HepG2 (cell line): ENCODE data around the gene CELF5. TPM values are rescaled to one million over a fixed set of nuclear protein-coding genes. Genes with fewer than 3 reads are reported as not detected.

Experiments
- ATAC-seq: fragments of 200-7000 bp; cut with Tn5 transposase; 3 replicates; pipeline ENCODE4 v1.9.1; 2020; ENCODE audit warnings: mild to moderate bottlenecking, moderate library complexity
- BruUV-seq: library from RNA; stranded (reverse); fragments of 400-500 nt; replicated peaks from 2 replicates; lab custom pipeline; 2021; lab: Mats Ljungman, UMichigan
- CTCF ChIA-PET: fragments of 300-600 bp; formaldehyde crosslinking; extraction: SDS; loops from one replicate; lab custom pipeline; 2021; ENCODE audit warnings: low total read pairs, inconsistent platforms, low intra/inter-chr PET ratio; lab: Yijun Ruan, JAX
- POLR2A ChIA-PET: fragments of 350-600 bp; sonication (Branson Sonifier 250); formaldehyde crosslinking; loops from one replicate; lab custom pipeline; 2020; ENCODE audit warnings: antibody characterized with exemption, inconsistent platforms; lab: Yijun Ruan, JAX
- DNase-seq: peaks from one replicate; pipeline ENCODE4 v3.0.0-alpha.2; 2015; ENCODE audit warnings: low spot score
- FAIRE-seq: peaks from 3 replicates; lab custom pipeline; 2011; peaks lifted over from hg19 to GRCh38; lab: Jason Lieb, UNC
- H2AFZ ChIP-seq: one replicate; pipeline ENCODE4 v1.6.1; 2011; ENCODE audit warnings: low read length, inconsistent platforms
- H3K27ac ChIP-seq: fragments of 300-600 bp; 3 replicates; pipeline ENCODE4 v1.8.0; 2011; ENCODE audit warnings: mixed run types, mild to moderate bottlenecking, mixed read lengths, low read length, inconsistent platforms; ENCODE audit not compliant: insufficient read depth; ENCODE audit errors: extremely low read length
- H3K27me3 ChIP-seq, 2 experiments: fragments of 200-600 bp in 1 of 2; 2 replicates in 1 of 2; 3 replicates in 1 of 2; pipeline versions ENCODE4 v1.6.0 to v1.8.0; 2011; ENCODE audit warnings: low read length in 2 of 2, mild to moderate bottlenecking in 2 of 2, moderate library complexity in 2 of 2, inconsistent platforms in 1 of 2; ENCODE audit not compliant: insufficient read depth in 2 of 2, control insufficient read depth in 1 of 2
- H3K36me3 ChIP-seq, 2 experiments: fragments of 200-600 bp in 1 of 2; replicated peaks in 1 of 2; 2 replicates in 1 of 2; 3 replicates in 1 of 2; pipeline versions ENCODE4 v1.5.1 to v1.8.0; 2011; ENCODE audit warnings: low read length in 2 of 2, inconsistent platforms in 1 of 2; ENCODE audit not compliant: insufficient read depth in 2 of 2, control insufficient read depth in 1 of 2
- H3K4me1 ChIP-seq: 2 replicates; pipeline ENCODE4 v1.5.1; 2012; ENCODE audit warnings: low read length, inconsistent platforms; ENCODE audit not compliant: insufficient read depth
- H3K4me2 ChIP-seq: 2 replicates; pipeline ENCODE4 v1.6.0; 2011; ENCODE audit warnings: low read depth, low read length, inconsistent platforms
- H3K4me3 ChIP-seq, 3 experiments: fragments of 200-600 bp in 1 of 3; sonication (generic), shearing (Covaris generic) in 1 of 3; replicated peaks in 1 of 3; 2 replicates each; pipeline ENCODE4 v1.5.1; 2011 to 2016; ENCODE audit warnings: low read length in 3 of 3, inconsistent platforms in 2 of 3, low read depth in 2 of 3, mild to moderate bottlenecking in 2 of 3, control low read depth in 1 of 3, mixed read lengths in 1 of 3; ENCODE audit not compliant: insufficient read depth in 1 of 3
- H3K79me2 ChIP-seq: one replicate; pipeline ENCODE4 v1.6.1; 2011; ENCODE audit warnings: low read length, inconsistent platforms; ENCODE audit not compliant: insufficient read depth
- H3K9ac ChIP-seq: 2 replicates; pipeline ENCODE4 v1.6.0; 2011; ENCODE audit warnings: mild to moderate bottlenecking, low read depth, low read length, inconsistent platforms; ENCODE audit not compliant: insufficient read depth
- H3K9me3 ChIP-seq: 2 replicates; pipeline ENCODE4 v1.5.1; 2012; ENCODE audit warnings: mild to moderate bottlenecking, low read length
- H4K20me1 ChIP-seq: 2 replicates; pipeline ENCODE4 v1.6.0; 2011; ENCODE audit warnings: inconsistent platforms, mild to moderate bottlenecking, low read length, moderate library complexity; ENCODE audit not compliant: insufficient read depth
- CEBPB ChIP-seq: IDR thresholded peaks from 2 replicates; pipeline ENCODE4 v1.6.1; 2011; ENCODE audit warnings: low read depth, low read length, improper control_type of control experiment, borderline replicate concordance
- FOXA3 ChIP-seq: IDR thresholded peaks from 2 replicates; pipeline ENCODE4 v1.6.1; 2016; ENCODE audit warnings: missing genetic modification reagents, missing compliant biosample characterization
- ONECUT2 ChIP-seq: sonication (generic); formaldehyde crosslinking; IDR thresholded peaks from 2 replicates; pipeline ENCODE4 v1.4.0; 2020; ENCODE audit warnings: missing genetic modification reagents
- POGZ ChIP-seq: sonication (generic); formaldehyde crosslinking; IDR thresholded peaks from 2 replicates; pipeline ENCODE4 v1.4.0; 2020; ENCODE audit warnings: mild to moderate bottlenecking, missing genetic modification reagents
- POLR2G ChIP-seq: fragments of 200-400 bp; formaldehyde crosslinking; IDR thresholded peaks from 2 replicates; pipeline ENCODE4 v1.6.1; 2018; ENCODE audit warnings: mild to moderate bottlenecking, low read depth, low read length, moderate library complexity
- PPARG ChIP-seq: conservative IDR thresholded peaks from 2 replicates; pipeline ENCODE4 v1.6.1; 2016; ENCODE audit warnings: missing biosample characterization, missing genetic modification reagents
- RFXANK ChIP-seq: IDR thresholded peaks from 2 replicates; pipeline ENCODE4 v1.6.1; 2016
- RXRB ChIP-seq: IDR thresholded peaks from 2 replicates; pipeline ENCODE4 v1.6.1; 2016; ENCODE audit warnings: borderline replicate concordance, missing genetic modification reagents, missing compliant biosample characterization
- STAG1 ChIP-seq: sonication (generic); formaldehyde crosslinking; IDR thresholded peaks from 2 replicates; pipeline ENCODE4 v1.4.0; 2020; ENCODE audit warnings: missing genetic modification reagents
- XRCC5 ChIP-seq: fragments of 200-400 bp; formaldehyde crosslinking; optimal IDR thresholded peaks from 2 replicates; pipeline ENCODE3; 2017; ENCODE audit warnings: mild to moderate bottlenecking, low read length
- ZNF337 ChIP-seq: sonication (generic); formaldehyde crosslinking; IDR thresholded peaks from 2 replicates; pipeline ENCODE4 v1.5.1; 2020; ENCODE audit warnings: missing genetic modification reagents, low read depth, mild to moderate bottlenecking, borderline replicate concordance
- ZNF547 ChIP-seq: sonication (generic); formaldehyde crosslinking; IDR thresholded peaks from 2 replicates; pipeline ENCODE4 v1.5.1; 2020; ENCODE audit warnings: mild to moderate bottlenecking, missing genetic modification reagents
- ZNF629 ChIP-seq: sonication (generic); formaldehyde crosslinking; conservative IDR thresholded peaks from 2 replicates; pipeline ENCODE4 v1.5.0; 2020; ENCODE audit warnings: missing genetic modification reagents
- ZNF775 ChIP-seq: sonication (generic); formaldehyde crosslinking; IDR thresholded peaks from 2 replicates; pipeline ENCODE4 v1.4.0; 2020; ENCODE audit warnings: missing genetic modification reagents, mild to moderate bottlenecking, moderate library complexity, borderline replicate concordance
- ZNF790 ChIP-seq: sonication (generic); formaldehyde crosslinking; IDR thresholded peaks from 2 replicates; pipeline ENCODE4 v1.8.0; 2022; ENCODE audit warnings: missing genetic modification reagents, mild to moderate bottlenecking, borderline replicate concordance
- WGBS: methylation state at CpG from one replicate; pipeline ENCODE4 v1.1.6; 2017; ENCODE audit warnings: low lambda C conversion rate; 5-methylcytosine and 5-hydroxymethylcytosine counted together
- in situ Hi-C: cut with HindIII; loops from 2 replicates; pipeline ENCODE4 v1.10.0; 2017; ENCODE audit warnings: low pct_unique_long_range_greater_than_20kb; ENCODE audit not compliant: extremely low pct_ligation_motif_present
- intact Hi-C: fragments of 100-400 bp; cut with micrococcal nuclease; formaldehyde crosslinking; loops from one replicate; pipeline ENCODE4 v1.10.0; 2022; ENCODE audit not compliant: unreplicated experiment
- polyA plus RNA-seq, 8 experiments: library from polyadenylated mRNA; depleted of rRNA in 3 of 8; stranded (reverse) in 7 of 8; unstranded in 1 of 8; fragments of >200 nt; fragmentation: Illumina TruSeq in 4 of 8; extraction: Trizol in 4 of 8; gene quantifications; 2 replicates each; pipeline versions ENCODE4 v1.2.1 to v1.2.3, GENCODE V29; 2011 to 2016; ENCODE audit warnings: low read depth in 4 of 8, missing spikeins in 1 of 8, mixed read lengths in 1 of 8; ENCODE audit not compliant: insufficient read depth in 1 of 8
- total RNA-seq, 5 experiments: library from RNA; depleted of rRNA; stranded (reverse); fragments of >200 nt; fragmentation: Illumina TruSeq; extraction: Trizol; gene quantifications; 2 replicates each; pipeline ENCODE4 v1.2.3, GENCODE V29; 2016; ENCODE audit warnings: low read depth in 1 of 5
- TF ChIP-seq, protein P1 (sequence below), 2 experiments: sonication (generic) in 1 of 2; formaldehyde crosslinking in 1 of 2; IDR thresholded peaks; 2 replicates each; pipeline versions ENCODE4 v1.4.0 to v1.6.1; 2018 to 2020; ENCODE audit warnings: missing genetic modification reagents in 2 of 2, borderline replicate concordance in 1 of 2, low read depth in 1 of 2, mild to moderate bottlenecking in 1 of 2, missing biosample characterization in 1 of 2
- TF ChIP-seq, protein P2 (sequence below): IDR thresholded peaks from 2 replicates; pipeline ENCODE4 v1.6.1; 2016; ENCODE audit warnings: missing genetic modification reagents, missing compliant biosample characterization
- TF ChIP-seq, protein P3 (sequence below): IDR thresholded peaks from 2 replicates; pipeline ENCODE4 v1.6.1; 2018; ENCODE audit warnings: missing genetic modification reagents, mild to moderate bottlenecking, missing compliant biosample characterization
- TF ChIP-seq, protein P4 (sequence below): sonication (generic); formaldehyde crosslinking; IDR thresholded peaks from 2 replicates; pipeline ENCODE4 v1.4.0; 2020; ENCODE audit warnings: low read depth, mild to moderate bottlenecking, missing genetic modification reagents

Gene CELF5
- total and polyA plus RNA-seq, 2 of the 13 experiments (the other 11 are each of a cell fraction or from before 2014, with no cell fraction given), result 0.31 to 0.84 TPM

DNA sequence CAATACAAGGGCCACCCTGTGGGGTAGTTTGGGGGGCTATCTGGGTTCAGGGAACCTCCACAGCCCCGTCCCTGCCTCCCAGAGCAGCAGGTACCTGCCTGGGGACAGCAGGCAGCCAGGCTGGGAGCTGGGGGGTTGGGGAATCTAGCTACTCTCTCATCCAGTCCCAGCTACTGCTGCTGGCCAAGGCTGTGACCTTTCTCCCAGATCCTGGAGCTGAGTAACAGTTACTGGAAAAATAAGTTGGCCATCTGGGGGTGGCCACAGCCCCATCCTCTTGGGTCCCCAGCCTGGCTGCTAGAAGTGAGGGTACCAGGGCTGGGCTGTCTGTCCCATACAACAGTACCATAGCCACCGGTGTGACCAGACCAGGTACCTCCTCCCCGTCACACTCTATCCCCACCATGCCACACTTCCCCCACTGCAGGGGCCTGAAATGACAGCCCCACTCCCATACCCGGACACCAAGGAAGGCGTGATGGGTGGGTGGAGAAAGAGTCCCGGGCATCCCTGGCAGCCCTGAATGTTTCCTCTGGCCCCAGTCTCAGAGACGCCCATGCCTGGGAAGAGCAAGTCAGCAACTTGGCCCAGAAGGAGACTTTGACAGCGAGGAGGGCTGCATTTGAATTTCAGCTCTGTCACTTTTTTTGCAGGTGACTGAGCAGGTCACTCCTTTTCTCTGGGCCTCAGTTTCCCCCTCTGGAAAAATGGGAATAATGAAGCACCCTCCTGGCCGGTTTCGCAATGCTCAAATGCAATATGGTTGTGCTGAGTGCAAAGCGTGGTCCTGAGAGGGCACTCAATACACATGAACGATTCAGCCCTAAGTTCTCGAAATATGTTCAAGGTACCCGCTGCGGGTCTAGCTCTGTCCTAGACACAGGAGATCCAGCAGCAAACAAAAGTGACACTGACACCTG lies 111.2 kb downstream of the CELF5 start:
- Histone ChIP-seq H3K4me3 (peak overlapping the region in 1 of 3 experiments; percentile 30; a peak in 1 of 6 replicates), H3K4me1 (peaks cover 38% of the 10 kb centered on the region), H3K4me2 (peak overlapping the region; percentile 57; the same call in 1 of the 2 replicates), H4K20me1 (no peaks in the 10 kb centered on the region), H3K9me3 (no peaks in the 10 kb centered on the region), H3K27ac (no peak overlapping the region), H3K9ac (peak overlapping the region; percentile 46; the same call in 1 of the 2 replicates), H3K27me3 (peaks cover 0 to 5% of the 10 kb centered on the region in 2 experiments; a peak in 3 of 5 replicates), H3K79me2 (no peaks in the 10 kb centered on the region), H2AFZ (no peak overlapping the region), H3K36me3 (no peaks in the 10 kb centered on the region)
- BruUV-seq, result no TSS peak
- no peak for DNase-seq
- intact Hi-C loops (no loop called here), in situ Hi-C loops (loop anchor here (5.0 kb wide), 1 partner anchor 97 kb away; no protein-coding TSS in a partner anchor)
- FAIRE-seq, result no peak
- peak; percentile 59 for ATAC-seq
- WGBS, result 26% methylated on average over 11 of the region's 15 CpGs
- ChIA-PET CTCF (interaction anchor here (1.2 kb wide), 1 partner anchor 9 kb away, joined by 3 read pairs; no protein-coding TSS in a partner anchor), POLR2A (no interaction called here)
- TF ChIP-seq, protein P1, sequence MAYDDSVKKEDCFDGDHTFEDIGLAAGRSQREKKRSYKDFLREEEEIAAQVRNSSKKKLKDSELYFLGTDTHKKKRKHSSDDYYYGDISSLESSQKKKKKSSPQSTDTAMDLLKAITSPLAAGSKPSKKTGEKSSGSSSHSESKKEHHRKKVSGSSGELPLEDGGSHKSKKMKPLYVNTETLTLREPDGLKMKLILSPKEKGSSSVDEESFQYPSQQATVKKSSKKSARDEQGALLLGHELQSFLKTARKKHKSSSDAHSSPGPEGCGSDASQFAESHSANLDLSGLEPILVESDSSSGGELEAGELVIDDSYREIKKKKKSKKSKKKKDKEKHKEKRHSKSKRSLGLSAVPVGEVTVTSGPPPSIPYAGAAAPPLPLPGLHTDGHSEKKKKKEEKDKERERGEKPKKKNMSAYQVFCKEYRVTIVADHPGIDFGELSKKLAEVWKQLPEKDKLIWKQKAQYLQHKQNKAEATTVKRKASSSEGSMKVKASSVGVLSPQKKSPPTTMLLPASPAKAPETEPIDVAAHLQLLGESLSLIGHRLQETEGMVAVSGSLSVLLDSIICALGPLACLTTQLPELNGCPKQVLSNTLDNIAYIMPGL (CRISPR knock-in tag; IDR thresholded peaks at IDR 0.05; ENCODE audit: borderline replicate concordance in 1 of 2, low read depth in 1 of 2), result no peak
- TF ChIP-seq ZNF547, result no peak
- no peak for TF ChIP-seq ONECUT2 (CRISPR knock-in tag)
- TF ChIP-seq PPARG (CRISPR knock-in tag), result peak; percentile 96
- TF ChIP-seq, protein P2, sequence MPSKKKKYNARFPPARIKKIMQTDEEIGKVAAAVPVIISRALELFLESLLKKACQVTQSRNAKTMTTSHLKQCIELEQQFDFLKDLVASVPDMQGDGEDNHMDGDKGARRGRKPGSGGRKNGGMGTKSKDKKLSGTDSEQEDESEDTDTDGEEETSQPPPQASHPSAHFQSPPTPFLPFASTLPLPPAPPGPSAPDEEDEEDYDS (CRISPR knock-in tag), result no peak
- TF ChIP-seq XRCC5, result no peak
- peak; percentile 95 for TF ChIP-seq RXRB (CRISPR knock-in tag)
- peak; percentile 12; the same call in 1 of the 2 replicates for TF ChIP-seq STAG1 (CRISPR knock-in tag)
- TF ChIP-seq FOXA3 (CRISPR knock-in tag), result no peak
- TF ChIP-seq, protein P3, sequence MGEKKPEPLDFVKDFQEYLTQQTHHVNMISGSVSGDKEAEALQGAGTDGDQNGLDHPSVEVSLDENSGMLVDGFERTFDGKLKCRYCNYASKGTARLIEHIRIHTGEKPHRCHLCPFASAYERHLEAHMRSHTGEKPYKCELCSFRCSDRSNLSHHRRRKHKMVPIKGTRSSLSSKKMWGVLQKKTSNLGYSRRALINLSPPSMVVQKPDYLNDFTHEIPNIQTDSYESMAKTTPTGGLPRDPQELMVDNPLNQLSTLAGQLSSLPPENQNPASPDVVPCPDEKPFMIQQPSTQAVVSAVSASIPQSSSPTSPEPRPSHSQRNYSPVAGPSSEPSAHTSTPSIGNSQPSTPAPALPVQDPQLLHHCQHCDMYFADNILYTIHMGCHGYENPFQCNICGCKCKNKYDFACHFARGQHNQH (CRISPR knock-in tag), result no peak
- 0 out of 2 replicates have a peak, but pooled peaks have one; percentile 27 for TF ChIP-seq ZNF337 (CRISPR knock-in tag)
- no peak for TF ChIP-seq POLR2G
- no peak for TF ChIP-seq ZNF775 (CRISPR knock-in tag)
- TF ChIP-seq, protein P4, sequence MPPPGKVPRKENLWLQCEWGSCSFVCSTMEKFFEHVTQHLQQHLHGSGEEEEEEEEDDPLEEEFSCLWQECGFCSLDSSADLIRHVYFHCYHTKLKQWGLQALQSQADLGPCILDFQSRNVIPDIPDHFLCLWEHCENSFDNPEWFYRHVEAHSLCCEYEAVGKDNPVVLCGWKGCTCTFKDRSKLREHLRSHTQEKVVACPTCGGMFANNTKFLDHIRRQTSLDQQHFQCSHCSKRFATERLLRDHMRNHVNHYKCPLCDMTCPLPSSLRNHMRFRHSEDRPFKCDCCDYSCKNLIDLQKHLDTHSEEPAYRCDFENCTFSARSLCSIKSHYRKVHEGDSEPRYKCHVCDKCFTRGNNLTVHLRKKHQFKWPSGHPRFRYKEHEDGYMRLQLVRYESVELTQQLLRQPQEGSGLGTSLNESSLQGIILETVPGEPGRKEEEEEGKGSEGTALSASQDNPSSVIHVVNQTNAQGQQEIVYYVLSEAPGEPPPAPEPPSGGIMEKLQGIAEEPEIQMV (CRISPR knock-in tag), result no peak
- TF ChIP-seq CEBPB, result peak; percentile 72
- TF ChIP-seq RFXANK, result no peak
- no peak for TF ChIP-seq POGZ
- TF ChIP-seq ZNF629 (CRISPR knock-in tag), result peak; percentile 33; the same call in 1 of the 2 replicates
- no peak for TF ChIP-seq ZNF790 (CRISPR knock-in tag)
